ENCODE data around the gene MOB3A. TPM values are rescaled to one million over a fixed set of nuclear protein-coding genes. Genes with fewer than 3 reads are reported as not detected.

Gene MOB3A
- total and polyA plus RNA-seq, 2 of the 13 experiments (the other 11 are each of a cell fraction or from before 2014, with no cell fraction given), result 3.5 to 17.8 TPM

DNA sequence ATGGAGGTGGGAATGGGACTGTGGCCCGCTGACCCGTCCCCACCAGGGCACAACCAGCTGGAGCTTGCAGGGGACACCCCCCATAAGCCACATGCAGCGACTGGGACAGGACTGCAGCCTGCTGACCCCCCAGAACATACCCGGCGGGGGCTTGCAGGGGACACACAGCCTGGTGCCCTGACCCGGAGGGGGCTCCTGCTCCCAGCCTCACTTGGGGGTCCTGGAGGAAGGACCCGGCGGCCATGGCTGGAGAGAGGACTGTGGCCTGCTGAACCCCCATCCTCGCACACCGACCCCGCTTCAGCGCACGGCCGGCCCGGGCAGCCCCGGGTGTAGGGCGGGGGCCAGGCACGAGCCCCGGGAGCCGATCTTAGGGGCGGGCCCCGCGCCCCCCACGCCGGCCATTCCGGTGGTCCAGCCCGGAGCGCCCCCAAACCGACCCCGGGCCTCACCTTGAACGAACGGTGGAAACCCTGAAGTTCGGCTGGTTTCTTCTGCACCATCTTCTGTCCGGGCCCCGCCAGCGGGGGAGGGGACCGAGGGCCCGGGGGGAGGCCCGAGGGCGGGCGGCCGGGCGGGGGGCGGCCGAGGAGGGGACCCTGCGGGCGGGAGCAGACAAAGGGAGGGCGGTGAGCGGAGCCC, 45.7 kb downstream of the MOB3A start (continued):
- TF ChIP-seq, protein P1, sequence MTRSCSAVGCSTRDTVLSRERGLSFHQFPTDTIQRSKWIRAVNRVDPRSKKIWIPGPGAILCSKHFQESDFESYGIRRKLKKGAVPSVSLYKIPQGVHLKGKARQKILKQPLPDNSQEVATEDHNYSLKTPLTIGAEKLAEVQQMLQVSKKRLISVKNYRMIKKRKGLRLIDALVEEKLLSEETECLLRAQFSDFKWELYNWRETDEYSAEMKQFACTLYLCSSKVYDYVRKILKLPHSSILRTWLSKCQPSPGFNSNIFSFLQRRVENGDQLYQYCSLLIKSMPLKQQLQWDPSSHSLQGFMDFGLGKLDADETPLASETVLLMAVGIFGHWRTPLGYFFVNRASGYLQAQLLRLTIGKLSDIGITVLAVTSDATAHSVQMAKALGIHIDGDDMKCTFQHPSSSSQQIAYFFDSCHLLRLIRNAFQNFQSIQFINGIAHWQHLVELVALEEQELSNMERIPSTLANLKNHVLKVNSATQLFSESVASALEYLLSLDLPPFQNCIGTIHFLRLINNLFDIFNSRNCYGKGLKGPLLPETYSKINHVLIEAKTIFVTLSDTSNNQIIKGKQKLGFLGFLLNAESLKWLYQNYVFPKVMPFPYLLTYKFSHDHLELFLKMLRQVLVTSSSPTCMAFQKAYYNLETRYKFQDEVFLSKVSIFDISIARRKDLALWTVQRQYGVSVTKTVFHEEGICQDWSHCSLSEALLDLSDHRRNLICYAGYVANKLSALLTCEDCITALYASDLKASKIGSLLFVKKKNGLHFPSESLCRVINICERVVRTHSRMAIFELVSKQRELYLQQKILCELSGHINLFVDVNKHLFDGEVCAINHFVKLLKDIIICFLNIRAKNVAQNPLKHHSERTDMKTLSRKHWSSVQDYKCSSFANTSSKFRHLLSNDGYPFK (CRISPR knock-in tag; IDR thresholded peaks at IDR 0.05; ENCODE audit: borderline replicate concordance), result no peak
- no peak for TF ChIP-seq HHEX (CRISPR knock-in tag; IDR thresholded peaks at IDR 0.05)
- TF ChIP-seq MAF1 (CRISPR knock-in tag; IDR thresholded peaks at IDR 0.05; ENCODE audit: borderline replicate concordance), result no peak
- TF ChIP-seq RARA (CRISPR knock-in tag; IDR thresholded peaks at IDR 0.05), result no peak
- peak; percentile 67 for TF ChIP-seq AGO2 (optimal IDR thresholded peaks at IDR 0.05; ENCODE audit: low read depth, low read length)
- TF ChIP-seq ISX (CRISPR knock-in tag; conservative IDR thresholded peaks at IDR 0.05), result no peak
- 0 out of 2 replicates have a peak, but pooled peaks have one; percentile 18 for TF ChIP-seq GLI4 (CRISPR knock-in tag; IDR thresholded peaks at IDR 0.05; ENCODE audit: borderline replicate concordance)
- no peak for TF ChIP-seq ZNF232 (CRISPR knock-in tag; IDR thresholded peaks at IDR 0.05; ENCODE audit: borderline replicate concordance)
- TF ChIP-seq SRSF1 (optimal IDR thresholded peaks at IDR 0.05; ENCODE audit: low read depth, low read length), result peak; percentile 47
- 0 out of 2 replicates have a peak, but pooled peaks have one; percentile 37 for TF ChIP-seq ZNF546 (CRISPR knock-in tag; conservative IDR thresholded peaks at IDR 0.05)
- TF ChIP-seq ZNF333 (CRISPR knock-in tag; IDR thresholded peaks at IDR 0.05; ENCODE audit: borderline replicate concordance), result no peak
- TF ChIP-seq, protein P2, sequence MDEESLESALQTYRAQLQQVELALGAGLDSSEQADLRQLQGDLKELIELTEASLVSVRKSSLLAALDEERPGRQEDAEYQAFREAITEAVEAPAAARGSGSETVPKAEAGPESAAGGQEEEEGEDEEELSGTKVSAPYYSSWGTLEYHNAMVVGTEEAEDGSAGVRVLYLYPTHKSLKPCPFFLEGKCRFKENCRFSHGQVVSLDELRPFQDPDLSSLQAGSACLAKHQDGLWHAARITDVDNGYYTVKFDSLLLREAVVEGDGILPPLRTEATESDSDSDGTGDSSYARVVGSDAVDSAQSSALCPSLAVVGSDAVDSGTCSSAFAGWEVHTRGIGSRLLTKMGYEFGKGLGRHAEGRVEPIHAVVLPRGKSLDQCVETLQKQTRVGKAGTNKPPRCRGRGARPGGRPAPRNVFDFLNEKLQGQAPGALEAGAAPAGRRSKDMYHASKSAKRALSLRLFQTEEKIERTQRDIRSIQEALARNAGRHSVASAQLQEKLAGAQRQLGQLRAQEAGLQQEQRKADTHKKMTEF (CRISPR knock-in tag; IDR thresholded peaks at IDR 0.05), result peak; percentile 11; the same call in 1 of the 2 replicates

All from HepG2 (cell line).